ENCODE results near the gene PLA2G4D. TPM values are rescaled to one million over a fixed set of nuclear protein-coding genes. Genes with fewer than 3 reads are reported as not detected.

PLA2G4D gene
- polyA plus RNA-seq, 1 experiment = not detected

DNA sequence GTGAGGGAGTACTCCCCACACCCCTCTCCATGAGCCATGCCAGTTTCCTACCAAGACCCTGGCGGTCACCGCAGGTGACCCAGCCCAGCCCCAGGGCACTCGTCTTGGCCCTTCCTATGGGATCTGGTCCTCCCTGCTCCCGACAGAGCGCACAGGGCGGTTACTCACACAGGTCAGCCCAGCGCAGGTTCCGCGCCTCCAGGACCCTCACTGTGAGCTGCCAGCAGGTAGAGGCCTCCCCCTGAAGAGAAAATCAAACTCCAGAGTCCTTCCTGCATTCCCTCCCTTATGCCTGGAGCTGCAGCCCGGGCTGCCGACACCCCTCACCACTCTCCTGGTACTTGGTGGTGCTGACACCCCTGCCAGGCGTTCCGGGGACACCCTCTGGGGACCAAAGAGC is 6.9 kb downstream of the PLA2G4D start:
- Histone ChIP-seq H3K9me3 (ENCODE audit: control insufficient read depth, insufficient read depth, low read length) (no peaks in the 10 kb centered on the region; the same call in 1 of the 2 replicates), H3K27me3 (ENCODE audit: control insufficient read depth, insufficient read depth, low read length) (peaks cover 58% of the 10 kb centered on the region), H3K27ac (ENCODE audit: low read depth, low read length) (no peak overlapping the region), H3K4me3 (ENCODE audit: low read depth, low read length) (no peak overlapping the region)
- POLR2A ChIA-PET = no interaction called here
- TF ChIP-seq, protein P1, sequence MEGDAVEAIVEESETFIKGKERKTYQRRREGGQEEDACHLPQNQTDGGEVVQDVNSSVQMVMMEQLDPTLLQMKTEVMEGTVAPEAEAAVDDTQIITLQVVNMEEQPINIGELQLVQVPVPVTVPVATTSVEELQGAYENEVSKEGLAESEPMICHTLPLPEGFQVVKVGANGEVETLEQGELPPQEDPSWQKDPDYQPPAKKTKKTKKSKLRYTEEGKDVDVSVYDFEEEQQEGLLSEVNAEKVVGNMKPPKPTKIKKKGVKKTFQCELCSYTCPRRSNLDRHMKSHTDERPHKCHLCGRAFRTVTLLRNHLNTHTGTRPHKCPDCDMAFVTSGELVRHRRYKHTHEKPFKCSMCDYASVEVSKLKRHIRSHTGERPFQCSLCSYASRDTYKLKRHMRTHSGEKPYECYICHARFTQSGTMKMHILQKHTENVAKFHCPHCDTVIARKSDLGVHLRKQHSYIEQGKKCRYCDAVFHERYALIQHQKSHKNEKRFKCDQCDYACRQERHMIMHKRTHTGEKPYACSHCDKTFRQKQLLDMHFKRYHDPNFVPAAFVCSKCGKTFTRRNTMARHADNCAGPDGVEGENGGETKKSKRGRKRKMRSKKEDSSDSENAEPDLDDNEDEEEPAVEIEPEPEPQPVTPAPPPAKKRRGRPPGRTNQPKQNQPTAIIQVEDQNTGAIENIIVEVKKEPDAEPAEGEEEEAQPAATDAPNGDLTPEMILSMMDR (IDR thresholded peaks at IDR 0.05; ENCODE audit: low read depth, low read length) = no peak
- CTCF ChIA-PET = interaction anchor here (1.3 to 5.7 kb wide), 2 partner anchors 97 to 98 kb away, joined by 4 to 81 read pairs; no protein-coding TSS in a partner anchor
- no peak for DNase-seq (ENCODE audit: low read depth, low spot score)

DNA sequence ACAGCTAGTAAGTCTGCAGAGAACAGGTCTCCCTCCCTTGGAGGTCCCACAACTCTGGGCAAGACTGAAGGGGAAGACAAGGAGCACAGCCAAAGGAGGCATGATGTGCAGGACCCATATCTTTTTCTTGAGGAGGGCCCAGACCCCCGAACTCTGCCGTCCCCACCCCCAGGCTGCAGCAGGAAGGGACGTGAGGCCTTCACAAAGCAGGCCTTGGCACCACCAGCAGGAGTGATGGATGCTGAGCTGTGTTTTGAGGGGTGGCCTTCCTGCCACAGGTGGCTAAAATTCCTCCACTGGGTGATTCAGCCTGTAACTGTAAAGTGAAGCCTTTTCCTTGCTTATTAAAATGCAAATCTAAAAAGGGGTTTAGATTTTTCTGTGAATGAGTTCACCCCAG is 8.6 kb downstream of the PLA2G4D start:
- no peak for DNase-seq (ENCODE audit: low read depth, low spot score)
- peaks cover 61% of the 10 kb centered on the region for H3K27me3 ChIP-seq (ENCODE audit: control insufficient read depth, insufficient read depth, low read length)
- ChIA-PET POLR2A (no interaction called here), CTCF (interaction anchor here (1.0 to 5.7 kb wide), 3 partner anchors 53 to 729 kb away, joined by 3 to 81 read pairs (median 18); no protein-coding TSS in a partner anchor)
- no peaks in the 10 kb centered on the region; the same call in 1 of the 2 replicates for H3K9me3 ChIP-seq (ENCODE audit: control insufficient read depth, insufficient read depth, low read length)
- H3K4me3 ChIP-seq (ENCODE audit: low read depth, low read length) = no peak overlapping the region
- TF ChIP-seq, protein P1 (IDR thresholded peaks at IDR 0.05; ENCODE audit: low read depth, low read length) = no peak
- H3K27ac ChIP-seq (ENCODE audit: low read depth, low read length) = no peak overlapping the region

- Histone ChIP-seq H3K9me3 (ENCODE audit: control insufficient read depth, insufficient read depth, low read length) (no peaks in the 10 kb centered on the region; the same call in 1 of the 2 replicates), H3K27me3 (ENCODE audit: control insufficient read depth, insufficient read depth, low read length) (peaks cover 60% of the 10 kb centered on the region), H3K4me3 (ENCODE audit: low read depth, low read length) (no peak overlapping the region), H3K27ac (ENCODE audit: low read depth, low read length) (no peak overlapping the region)
- ChIA-PET CTCF (interaction anchor here (1.0 to 5.7 kb wide), 13 partner anchors 11 to 729 kb away, joined by 3 to 81 read pairs (median 7); no protein-coding TSS in a partner anchor), POLR2A (no interaction called here)
- no peak for DNase-seq (ENCODE audit: low read depth, low spot score)
- TF ChIP-seq, protein P1 (IDR thresholded peaks at IDR 0.05; ENCODE audit: low read depth, low read length) = no peak
Measured at GRCh38 chr15:42085236-42085605, 9.1 kb downstream of the PLA2G4D start.

- ChIA-PET POLR2A (no interaction called here), CTCF (interaction anchor here (0.5 to 5.7 kb wide), 44 partner anchors 9 to 535 kb away, joined by 3 to 81 read pairs (median 5); partner anchors contain the start of gene PLA2G4D)
- Histone ChIP-seq H3K4me3 (ENCODE audit: low read depth, low read length) (no peak overlapping the region), H3K27me3 (ENCODE audit: control insufficient read depth, insufficient read depth, low read length) (peaks cover 58% of the 10 kb centered on the region), H3K9me3 (ENCODE audit: control insufficient read depth, insufficient read depth, low read length) (no peaks in the 10 kb centered on the region; the same call in 1 of the 2 replicates), H3K27ac (ENCODE audit: low read depth, low read length) (no peak overlapping the region)
- TF ChIP-seq, protein P1 (IDR thresholded peaks at IDR 0.05; ENCODE audit: low read depth, low read length) = peak; percentile 90
- DNase-seq (ENCODE audit: low read depth, low spot score) = peak; percentile 3
Measured at GRCh38 chr15:42084465-42085235, 9.7 kb downstream of the PLA2G4D start.

DNA sequence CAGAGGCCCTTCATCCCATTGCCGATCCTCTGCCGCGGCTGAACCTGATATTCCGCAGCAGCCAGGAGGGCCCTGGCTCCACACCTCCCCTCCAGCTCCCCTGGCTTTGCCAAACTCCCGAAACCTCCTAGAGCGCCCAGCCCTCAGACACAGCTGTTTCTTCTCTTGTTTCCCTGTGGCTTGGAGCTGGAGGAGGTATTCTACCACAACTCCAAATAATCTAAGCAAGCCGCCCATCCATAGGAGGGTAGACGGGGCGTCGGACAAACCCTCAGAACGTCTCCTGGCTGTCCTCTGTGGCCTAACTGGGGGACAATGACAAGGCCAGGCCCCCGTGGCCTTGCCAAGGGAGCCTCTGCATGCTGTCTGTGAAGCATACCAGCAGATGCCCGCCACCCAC is 10.4 kb downstream of the PLA2G4D start:
- CTCF ChIA-PET = interaction anchor here (0.6 to 5.7 kb wide), 41 partner anchors 9 to 536 kb away, joined by 3 to 81 read pairs (median 5); partner anchors contain the start of gene PLA2G4D
- peaks cover 56% of the 10 kb centered on the region for H3K27me3 ChIP-seq (ENCODE audit: control insufficient read depth, insufficient read depth, low read length)

More for the DNA sequence above, 10.4 kb downstream of the PLA2G4D start:
- TF ChIP-seq, protein P1 (IDR thresholded peaks at IDR 0.05; ENCODE audit: low read depth, low read length) = no peak
- no peak overlapping the region for H3K27ac ChIP-seq (ENCODE audit: low read depth, low read length)
- DNase-seq (ENCODE audit: low read depth, low spot score) = no peak
- H3K9me3 ChIP-seq (ENCODE audit: control insufficient read depth, insufficient read depth, low read length) = no peaks in the 10 kb centered on the region; the same call in 1 of the 2 replicates
- no peak overlapping the region for H3K4me3 ChIP-seq (ENCODE audit: low read depth, low read length)
- POLR2A ChIA-PET = no interaction called here

Data from AG04450 (cell line).